NCI-H146 (cell line): ENCODE measurements around the gene ARHGEF28.

Source experiments
- DNase-seq: peaks from one replicate; lab custom pipeline; 2025; lab: John Stamatoyannopoulos, UW

Gene ARHGEF28

DNA sequence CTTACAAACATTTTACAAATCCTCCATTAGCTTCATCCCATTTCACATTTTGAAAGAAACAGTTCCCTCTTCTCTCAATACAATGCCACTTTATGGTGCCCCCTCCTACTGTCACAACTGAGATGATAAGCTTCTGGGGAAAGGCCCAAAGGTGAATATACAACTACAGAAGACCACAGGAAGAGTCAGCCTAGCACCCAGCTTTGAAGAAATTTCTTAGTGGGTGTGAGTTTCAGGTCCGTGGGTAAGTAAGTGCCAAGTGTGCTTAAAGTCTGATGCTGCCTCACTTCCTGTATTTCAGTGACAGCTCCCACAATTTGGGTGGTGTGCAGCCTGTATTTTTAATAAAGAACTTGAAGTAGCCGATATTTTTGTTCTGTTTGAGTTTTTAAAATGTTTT lies 68.1 kb downstream of the ARHGEF28 start:
- no peak for DNase-seq

DNA sequence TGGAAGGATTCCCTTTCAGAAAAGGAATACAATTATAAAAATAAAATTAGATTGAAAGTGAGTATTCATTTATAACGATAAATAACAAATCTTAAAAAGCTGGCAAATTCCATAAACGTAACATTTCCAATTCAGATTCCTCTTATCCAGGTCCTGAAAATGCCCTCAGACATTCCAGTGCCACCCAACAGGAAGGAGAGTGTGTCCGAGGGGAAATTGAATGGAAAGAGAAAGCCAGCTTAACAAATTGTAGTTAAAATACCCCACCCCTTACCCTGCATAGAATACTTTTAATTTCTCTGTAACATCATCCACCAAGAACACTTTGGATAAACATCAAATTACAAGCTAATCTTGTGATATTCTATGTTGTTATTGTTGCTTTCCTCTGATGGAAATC lies 72.0 kb downstream of the ARHGEF28 start:
- DNase-seq: no peak

- DNase-seq: no peak
Measured at GRCh38 chr5:73701566-73701965, 75.6 kb downstream of the ARHGEF28 start.

DNA sequence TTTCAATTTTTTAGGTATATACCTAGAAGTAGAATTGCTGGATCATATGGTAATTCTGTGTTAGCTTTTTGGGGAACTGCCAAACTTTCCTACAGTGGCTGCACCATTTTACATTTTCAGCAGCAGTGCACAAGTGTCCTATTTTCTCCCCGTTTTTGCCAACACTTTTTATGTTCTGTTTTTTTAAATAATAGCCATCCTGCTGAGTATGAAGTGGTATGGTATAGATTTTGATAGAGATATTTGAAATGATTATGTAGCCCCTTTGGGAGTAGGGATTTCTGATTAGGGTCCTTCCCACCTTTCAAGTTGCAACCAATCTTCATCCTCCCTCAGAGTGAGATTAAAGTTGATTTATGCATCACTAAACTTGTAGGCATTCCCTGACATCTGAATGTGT lies 76.5 kb downstream of the ARHGEF28 start:
- DNase-seq: no peak

DNA sequence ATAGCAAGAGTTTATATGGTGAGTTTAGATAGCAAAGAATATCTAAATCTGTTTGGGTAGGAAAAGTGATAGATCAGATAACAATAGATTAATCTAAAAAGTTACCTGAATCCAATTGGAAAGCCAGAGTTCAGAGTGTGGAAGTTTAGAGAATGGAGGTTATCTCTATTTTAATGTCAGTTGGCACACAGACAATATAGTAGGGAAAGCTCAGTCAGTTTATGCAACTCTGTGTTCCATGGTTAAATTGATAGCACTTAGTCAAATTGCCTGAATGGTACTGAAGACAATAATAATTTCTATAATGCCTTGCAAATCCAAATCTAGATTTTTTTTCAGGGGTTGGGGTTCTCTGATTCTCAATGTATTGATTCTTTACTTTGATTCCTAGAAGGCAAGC lies 77.0 kb downstream of the ARHGEF28 start:
- DNase-seq: no peak

GRCh38 chr5:73705364-73705763 lies 79.4 kb downstream of the ARHGEF28 start:
- DNase-seq: peak; percentile 49

DNA sequence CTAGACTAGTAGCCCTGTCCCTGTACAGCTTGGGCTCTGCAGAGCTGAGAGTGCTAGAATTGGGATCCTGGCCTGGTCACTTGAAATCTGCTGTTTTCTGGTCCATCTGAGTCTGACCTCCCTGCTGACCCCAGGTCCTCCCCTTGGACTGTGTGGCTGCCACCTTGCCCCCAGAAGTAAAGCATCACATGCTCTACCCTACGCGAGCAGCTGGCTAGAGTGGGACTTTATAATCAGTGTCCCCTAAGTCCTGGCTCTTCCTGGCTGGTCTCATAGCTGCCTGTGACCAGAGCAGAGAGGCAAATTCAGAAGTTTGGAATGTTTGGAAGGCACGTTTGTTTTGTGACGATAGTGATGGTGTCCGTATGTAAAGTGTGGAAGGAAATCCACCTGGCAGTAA lies 81.0 kb downstream of the ARHGEF28 start:
- no peak for DNase-seq

DNA sequence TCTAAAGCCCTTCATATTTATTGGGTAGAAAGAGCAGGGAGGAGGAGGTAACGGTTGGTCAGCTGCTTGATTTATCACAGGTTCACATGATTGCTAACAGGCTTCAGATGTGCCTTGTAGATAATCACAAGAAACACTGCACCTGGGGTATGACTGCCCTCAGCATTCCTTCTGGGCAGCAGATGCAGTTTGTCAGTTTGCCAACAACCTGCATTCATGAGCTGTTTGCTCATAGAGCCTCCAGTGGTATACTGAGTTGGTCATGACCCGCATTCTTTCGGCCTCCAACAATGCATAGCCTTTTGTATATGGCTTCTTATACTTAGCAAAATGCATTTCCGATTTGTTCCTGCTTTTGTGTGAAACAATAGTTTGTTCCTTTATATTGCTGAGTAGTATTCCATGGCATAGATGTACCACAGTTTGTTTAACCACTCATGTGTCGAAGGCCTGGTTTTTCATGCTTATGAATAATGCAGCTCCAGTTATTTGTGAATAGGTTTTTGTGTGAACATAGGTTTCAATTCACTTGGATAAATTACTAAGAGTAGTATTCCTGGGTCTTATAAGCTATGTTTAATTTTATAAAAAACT lies 83.6 kb downstream of the ARHGEF28 start:
- no peak for DNase-seq

GRCh38 chr5:73716284-73716808 lies 90.3 kb downstream of the ARHGEF28 start:
- DNase-seq: no peak

DNA sequence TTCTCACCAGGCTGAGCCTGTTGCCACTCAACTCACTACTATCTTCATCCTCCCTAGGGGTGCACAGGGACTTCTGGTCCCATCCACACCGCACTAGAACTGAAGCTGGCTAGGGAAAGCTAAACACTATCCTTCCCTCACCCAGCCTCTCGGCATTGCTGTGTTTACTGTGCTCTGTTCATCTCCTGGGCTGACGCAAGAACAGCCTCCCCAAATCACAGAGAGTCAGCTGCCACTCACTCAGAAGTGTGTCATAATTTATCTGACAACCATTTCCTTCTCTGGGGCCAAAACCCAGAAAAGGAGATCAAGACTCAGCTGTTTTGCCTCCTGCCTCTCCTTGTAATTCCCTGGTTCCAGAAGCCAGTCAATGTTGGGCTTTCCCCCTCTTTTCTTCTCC lies 92.8 kb downstream of the ARHGEF28 start:
- DNase-seq: no peak

- DNase-seq: no peak
Measured at GRCh38 chr5:73719632-73720031, 93.6 kb downstream of the ARHGEF28 start.

- no peak for DNase-seq
Measured at GRCh38 chr5:73722231-73722630, 96.2 kb downstream of the ARHGEF28 start.

DNA sequence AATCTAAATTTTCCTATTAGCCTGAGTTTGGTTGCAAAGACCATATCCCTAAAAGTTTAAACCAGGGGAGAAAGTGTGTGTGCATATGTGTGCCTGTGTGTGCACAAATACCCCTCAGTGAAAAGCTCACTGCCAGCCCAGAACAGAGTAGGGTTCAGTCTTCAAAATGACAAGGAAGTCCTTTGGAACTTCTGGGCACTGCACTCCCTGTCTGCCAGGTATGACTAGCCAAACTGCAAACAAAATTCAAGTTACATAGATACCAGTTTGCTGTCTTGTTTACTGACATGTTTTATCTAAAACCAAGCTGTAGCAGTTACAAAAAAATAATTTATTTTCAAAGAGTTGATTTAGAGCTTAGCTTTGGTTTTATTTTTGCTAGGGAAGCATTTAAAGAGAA lies 100.1 kb downstream of the ARHGEF28 start:
- no peak for DNase-seq

DNA sequence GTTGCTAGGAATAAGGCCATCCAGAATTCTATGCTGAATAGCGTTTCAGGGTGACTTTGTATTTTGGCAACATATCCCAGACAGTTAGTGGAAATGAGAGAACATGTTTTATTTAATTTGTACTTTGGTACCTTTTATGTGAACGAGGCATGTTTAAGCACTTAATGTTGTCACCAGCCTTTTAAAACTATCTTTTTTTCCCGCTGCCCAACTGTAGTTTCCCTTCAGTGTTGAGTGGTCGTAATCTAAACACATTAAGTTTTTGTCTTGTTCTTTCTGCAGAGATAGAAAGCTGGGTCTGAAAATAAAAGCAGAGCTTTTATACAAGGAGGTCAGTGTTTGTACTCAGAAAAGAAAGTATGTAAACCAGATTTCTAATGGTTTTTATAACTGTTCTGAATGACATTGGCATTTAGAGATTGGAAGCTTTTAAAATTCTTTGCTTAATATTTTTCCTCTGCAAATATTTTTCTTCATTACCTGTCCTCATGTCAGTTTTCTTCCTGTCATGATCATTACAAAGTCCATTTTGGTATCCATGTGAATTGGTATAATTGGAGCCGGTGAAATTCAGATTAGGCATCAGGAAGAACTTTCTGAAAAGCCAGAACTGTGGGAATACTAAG lies 100.7 kb downstream of the ARHGEF28 start:
- no peak for DNase-seq

DNA sequence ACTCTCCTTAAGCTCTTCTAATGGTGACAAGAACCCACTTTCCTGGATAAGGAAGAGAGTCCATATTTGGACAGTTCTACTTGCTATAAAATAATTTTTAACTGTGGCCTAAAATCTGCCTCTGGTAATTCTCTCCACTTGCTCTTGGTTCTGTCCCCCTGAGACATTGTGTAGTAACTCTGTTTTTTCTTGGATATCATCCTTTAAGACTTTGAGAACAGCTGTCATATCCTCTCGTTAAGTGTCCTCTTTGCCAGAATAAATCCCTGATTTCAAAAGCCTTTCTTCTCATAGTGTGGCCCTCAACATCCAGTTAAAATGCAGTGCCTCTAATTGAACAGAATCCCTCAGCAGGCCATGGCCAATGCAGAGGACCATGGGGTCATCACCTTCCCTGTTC lies 101.5 kb downstream of the ARHGEF28 start:
- DNase-seq: no peak

DNA sequence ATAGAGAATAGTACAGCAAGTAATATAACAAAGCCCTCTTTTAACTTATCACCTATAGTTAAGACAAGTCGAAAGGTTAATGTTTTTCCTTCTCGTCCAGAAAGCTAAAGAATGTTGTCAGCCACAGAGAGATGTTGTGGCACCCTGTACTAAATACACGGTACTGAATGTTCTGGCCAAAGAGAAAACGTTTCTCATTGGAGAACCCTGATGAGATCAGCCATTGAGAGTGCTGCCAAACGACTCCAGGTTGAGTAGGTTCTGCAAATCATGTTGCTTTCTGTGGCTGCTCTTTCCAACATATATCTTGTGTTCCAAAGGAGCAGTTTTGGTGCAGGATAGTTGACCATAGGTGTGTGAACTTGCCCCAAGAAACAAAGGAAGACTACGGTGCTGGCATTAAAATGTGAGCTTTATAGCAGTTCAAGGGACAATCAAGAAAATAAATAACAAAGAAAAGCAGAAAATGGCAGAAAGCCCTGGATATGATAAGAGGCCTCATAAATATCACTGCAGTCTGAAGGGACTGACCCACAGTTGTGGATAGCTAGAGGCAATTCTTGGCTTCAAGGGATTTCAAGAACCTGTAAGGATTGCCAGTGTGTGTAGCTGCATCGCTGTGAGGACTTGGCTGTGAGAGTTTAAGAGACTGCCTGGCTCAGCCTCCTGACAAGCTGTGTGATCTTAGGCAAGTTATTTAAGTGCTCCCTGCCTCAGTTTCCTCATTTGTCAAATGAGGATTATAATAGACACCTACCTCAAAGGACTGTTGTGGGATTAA lies 102.7 kb downstream of the ARHGEF28 start:
- no peak for DNase-seq

- DNase-seq: no peak
Measured at GRCh38 chr5:73729329-73729728, 103.3 kb downstream of the ARHGEF28 start.

GRCh38 chr5:73732045-73732444 lies 106.0 kb downstream of the ARHGEF28 start:
- DNase-seq: no peak

DNA sequence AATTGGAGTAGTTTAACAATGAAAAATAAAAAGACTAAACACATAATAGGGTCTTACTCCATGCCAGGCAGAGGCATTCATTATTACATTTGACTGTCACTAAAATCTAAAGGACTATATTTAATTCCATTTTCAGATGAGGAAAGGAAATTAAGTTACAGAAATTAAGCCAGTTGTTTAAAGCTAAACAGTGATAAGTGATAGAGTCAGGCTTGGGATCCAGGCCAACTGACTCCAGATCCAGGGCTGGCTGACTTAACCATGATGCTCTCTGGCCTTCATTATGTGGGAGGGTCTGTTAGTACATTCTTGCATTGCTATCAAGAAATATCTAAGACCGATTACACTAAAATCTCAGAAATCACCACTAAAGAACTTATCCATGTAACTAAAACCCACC lies 107.2 kb downstream of the ARHGEF28 start:
- no peak for DNase-seq

DNA sequence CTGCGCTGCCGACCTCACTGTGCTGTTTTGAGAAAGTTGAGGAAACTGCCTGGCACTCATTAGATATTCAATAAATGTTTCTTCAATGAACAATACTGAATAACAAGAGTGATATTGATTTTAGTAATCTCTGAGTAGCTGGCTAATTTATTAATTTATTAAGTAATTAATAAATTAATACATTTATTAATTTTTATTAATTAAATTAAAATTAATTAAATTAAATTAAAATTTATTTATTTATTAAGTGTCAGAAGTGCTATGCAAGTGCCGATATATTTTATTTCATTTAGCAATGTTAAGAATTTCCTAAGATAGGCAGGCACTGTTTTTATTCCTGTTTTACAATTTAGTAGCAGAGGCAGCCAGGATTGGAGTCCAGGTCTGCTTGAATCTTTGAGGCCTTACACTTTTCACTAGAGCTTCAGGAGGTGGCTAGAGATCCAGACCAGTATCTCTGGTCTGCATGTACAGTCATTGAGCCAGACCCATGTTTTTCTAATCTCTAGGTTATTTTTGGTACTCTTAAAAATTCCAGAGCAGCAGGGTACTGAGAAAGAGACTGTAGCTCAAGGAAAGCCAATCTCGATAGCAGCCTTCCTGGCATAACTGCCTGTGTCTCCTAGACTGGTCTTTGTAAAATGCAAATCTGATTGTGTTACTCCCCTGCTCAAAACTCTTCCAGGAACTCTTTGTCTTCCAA lies 109.2 kb downstream of the ARHGEF28 start:
- no peak for DNase-seq

DNA sequence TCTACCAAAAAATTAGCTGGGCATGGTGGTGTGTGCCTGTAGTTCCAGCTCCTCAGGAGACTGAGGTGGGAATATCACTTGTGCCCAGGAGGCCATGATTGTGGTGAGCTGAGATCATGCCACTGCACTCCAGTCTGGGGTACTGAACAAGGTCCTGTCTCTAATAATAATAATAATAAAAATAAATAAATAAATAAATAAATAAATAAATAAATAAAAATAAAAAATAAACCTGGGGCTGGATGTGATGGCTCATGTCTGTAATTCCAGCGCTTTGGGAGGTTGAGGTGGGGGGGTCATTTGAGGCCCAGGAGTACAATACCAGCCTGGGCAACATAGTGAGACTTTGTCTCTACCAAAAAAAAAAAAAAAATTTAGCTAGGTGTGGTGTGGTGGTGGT lies 113.7 kb downstream of the ARHGEF28 start:
- DNase-seq: no peak

DNA sequence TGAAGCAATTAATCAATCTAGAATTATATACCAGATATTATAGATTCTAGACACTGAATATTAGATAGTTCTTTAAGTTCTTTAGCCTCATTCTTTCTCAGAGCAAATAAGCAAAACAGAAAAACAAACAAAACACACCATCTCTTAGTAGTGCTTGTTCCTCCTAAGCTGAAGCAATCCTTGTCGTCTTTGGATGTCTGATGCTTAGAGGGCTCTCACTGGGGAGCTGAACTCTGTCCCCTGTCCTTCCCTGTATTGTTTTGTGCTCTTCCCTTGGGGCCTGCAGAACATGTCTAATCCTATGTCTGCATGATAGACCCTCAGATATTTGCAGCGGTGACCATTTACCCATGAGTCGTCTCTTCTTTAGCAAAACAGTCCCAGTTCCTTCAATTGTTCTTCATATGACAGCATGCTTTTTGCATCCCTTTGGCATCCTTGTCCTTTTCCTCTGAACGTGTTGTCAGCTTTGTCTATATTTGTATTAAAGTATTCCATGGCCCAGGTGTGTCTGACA lies 114.3 kb downstream of the ARHGEF28 start:
- DNase-seq: no peak
